BLaER1 treated with 17β-estradiol and CSF1 and Interleukin-3, amounts not matched to agents 10 nM and 100 nM (cell line): ENCODE data around the gene ALKBH5.

Experiments used
- H3K27ac ChIP-seq, 11 experiments: shearing (Covaris generic); formaldehyde crosslinking; 2 replicates each; pipeline ENCODE4 v1.8.1; 2022
- H3K27me3 ChIP-seq, 11 experiments: shearing (Covaris generic); formaldehyde crosslinking; 2 replicates each; pipeline ENCODE4 v1.8.1; 2022
- H3K36me3 ChIP-seq, 11 experiments: shearing (Covaris generic); formaldehyde crosslinking; 2 replicates each; pipeline ENCODE4 v1.8.1; 2022
- H3K4me1 ChIP-seq, 10 experiments: shearing (Covaris generic); formaldehyde crosslinking; 2 replicates each; pipeline ENCODE4 v1.8.1; 2022
- H3K4me2 ChIP-seq, 11 experiments: shearing (Covaris generic); formaldehyde crosslinking; 2 replicates each; pipeline ENCODE4 v1.8.1; 2022
- H3K4me3 ChIP-seq, 10 experiments: shearing (Covaris generic); formaldehyde crosslinking; 2 replicates each; pipeline ENCODE4 v1.8.1; 2022
- H3K9ac ChIP-seq, 11 experiments: shearing (Covaris generic); formaldehyde crosslinking; 2 replicates each; pipeline ENCODE4 v1.8.1; 2022
- H3K9me3 ChIP-seq, 11 experiments: shearing (Covaris generic); formaldehyde crosslinking; replicated peaks in 1 of 11; 2 replicates each; pipeline ENCODE4 v1.8.1; 2022
- H4K20me1 ChIP-seq, 11 experiments: shearing (Covaris generic); formaldehyde crosslinking; 2 replicates each; pipeline ENCODE4 v1.8.1; 2022
- Cebpa-rat ChIP-seq, 11 experiments: shearing (Covaris generic); IDR thresholded peaks; 2 replicates each; pipeline ENCODE4 v1.8.1; 2022

The ALKBH5 gene

GRCh38 chr17:18217412-18218015 is 33.9 kb downstream of the ALKBH5 start:
- TF ChIP-seq Cebpa-rat (IDR thresholded peaks at IDR 0.05): no peak

GRCh38 chr17:18218756-18219415 is 35.3 kb downstream of the ALKBH5 start:
- Histone ChIP-seq H3K4me1 (peaks cover 14 to 19% (median 16%) of the 10 kb centered on the region in 10 experiments), H3K4me2 (peak overlapping the region in 1 of 11 experiments; percentile 2; a peak in 1 of 22 replicates), H3K27ac (no peak overlapping the region), H3K4me3 (no peak overlapping the region), H4K20me1 (peaks cover 0 to 3% (median 0%) of the 10 kb centered on the region in 11 experiments; a peak in 2 of 22 replicates), H3K9me3 (no peaks in the 10 kb centered on the region), H3K36me3 (no peaks in the 10 kb centered on the region), H3K27me3 (no peaks in the 10 kb centered on the region), H3K9ac (0 out of 22 replicates have a peak overlapping the region, but pooled peaks of 1 of the 11 experiments have one; percentile 24)
- TF ChIP-seq Cebpa-rat (IDR thresholded peaks at IDR 0.05): no peak

More at GRCh38 chr17:18217412-18218015, 33.9 kb downstream of the ALKBH5 start:
- H3K27ac ChIP-seq: no peak overlapping the region
- H3K9me3 ChIP-seq: no peaks in the 10 kb centered on the region
- no peaks in the 10 kb centered on the region for H3K27me3 ChIP-seq
- H3K4me3 ChIP-seq: no peak overlapping the region
- no peak overlapping the region for H3K9ac ChIP-seq
- H3K4me2 ChIP-seq: no peak overlapping the region
- peaks cover 14 to 17% (median 15%) of the 10 kb centered on the region in 10 experiments for H3K4me1 ChIP-seq
- H4K20me1 ChIP-seq: peaks cover 0 to 4% (median 0%) of the 10 kb centered on the region in 11 experiments; a peak in 3 of 22 replicates
- peaks cover 0 to under 1% (median 0%) of the 10 kb centered on the region in 11 experiments; a peak in 1 of 22 replicates for H3K36me3 ChIP-seq

DNA sequence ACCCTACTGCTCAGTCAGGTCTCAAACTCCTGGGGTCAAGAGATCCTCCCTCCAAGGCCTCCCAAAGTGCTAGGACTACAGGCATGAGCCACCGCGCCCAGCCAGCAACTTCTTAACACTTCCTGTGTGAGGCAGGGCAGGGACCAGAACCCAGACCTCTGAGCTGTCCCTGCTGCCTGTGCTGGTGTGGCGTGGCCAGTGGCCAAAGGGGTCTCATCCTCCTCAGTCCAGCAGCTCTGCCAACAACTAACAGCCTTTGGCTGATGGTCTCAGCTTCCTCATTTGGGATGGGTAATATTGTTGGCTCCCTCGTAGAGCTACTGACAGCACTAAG is 40.4 kb downstream of the ALKBH5 start:
- Histone ChIP-seq H3K4me3 (no peak overlapping the region), H4K20me1 (peaks cover 0 to 31% (median 27%) of the 10 kb centered on the region in 11 experiments; a peak in 20 of 22 replicates), H3K9me3 (no peaks in the 10 kb centered on the region), H3K36me3 (no peaks in the 10 kb centered on the region), H3K4me2 (peak overlapping the region in 6 of 11 experiments; percentile 77 to 96 (median 86); a peak in 7 of 22 replicates), H3K4me1 (peaks cover 38 to 54% (median 44%) of the 10 kb centered on the region in 10 experiments), H3K9ac (no peak overlapping the region), H3K27me3 (no peaks in the 10 kb centered on the region), H3K27ac (peak overlapping the region in 2 of 11 experiments; percentile 7 to 68; a peak in 1 of 22 replicates)
- no peak for TF ChIP-seq Cebpa-rat (IDR thresholded peaks at IDR 0.05)

DNA sequence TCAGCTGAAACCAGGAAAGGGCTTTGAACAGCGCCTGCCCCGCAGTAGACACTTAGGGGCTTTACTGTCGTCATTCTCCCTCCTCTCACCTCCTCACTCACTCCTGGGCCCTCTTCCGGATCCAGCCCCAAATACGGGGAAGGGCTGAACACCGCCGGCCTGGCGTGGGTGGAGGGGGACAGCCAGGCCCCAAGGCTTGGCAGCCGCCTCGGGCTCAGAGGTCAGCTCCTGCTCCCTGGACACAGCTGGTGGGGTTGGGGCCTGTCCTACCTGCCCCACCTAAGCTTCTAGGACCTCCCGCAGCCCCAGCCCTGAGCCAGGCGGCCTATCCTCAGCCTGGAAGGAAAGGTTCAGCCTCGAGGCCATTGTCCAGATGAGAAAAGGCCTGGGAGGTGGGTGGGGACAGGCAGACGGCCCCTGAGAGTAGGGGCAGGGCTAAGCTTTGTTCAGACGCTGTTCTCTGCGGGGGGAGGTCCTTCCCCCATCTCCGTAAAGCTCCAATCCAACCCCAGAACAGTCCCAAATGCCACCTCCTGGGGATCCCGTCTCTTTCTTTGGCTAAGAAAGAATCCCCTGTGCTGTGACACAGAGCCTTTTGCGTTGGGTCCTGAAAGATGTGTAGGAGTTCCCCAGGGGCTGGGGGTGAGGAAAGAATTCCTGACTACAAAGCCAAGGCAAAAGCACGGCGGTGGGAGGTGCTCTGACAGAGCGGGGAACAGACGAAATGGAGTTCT is 40.9 kb downstream of the ALKBH5 start:
- H4K20me1 ChIP-seq: peaks cover 4 to 37% (median 32%) of the 10 kb centered on the region in 11 experiments; a peak in 20 of 22 replicates
- no peak for TF ChIP-seq Cebpa-rat (IDR thresholded peaks at IDR 0.05)
- no peaks in the 10 kb centered on the region for H3K36me3 ChIP-seq
- peak overlapping the region; percentile 73 to 90 (median 84) for H3K4me3 ChIP-seq
- H3K27me3 ChIP-seq: no peaks in the 10 kb centered on the region
- peak overlapping the region; percentile 73 to 92 (median 84) for H3K9ac ChIP-seq
- H3K4me1 ChIP-seq: peaks cover 38 to 54% (median 44%) of the 10 kb centered on the region in 10 experiments
- H3K27ac ChIP-seq: peak overlapping the region in 10 of 11 experiments; percentile 44 to 75 (median 66); a peak in 16 of 22 replicates
- H3K9me3 ChIP-seq: no peaks in the 10 kb centered on the region
- peak overlapping the region; percentile 77 to 96 (median 87) for H3K4me2 ChIP-seq

GRCh38 chr17:18225121-18225641 is 41.6 kb downstream of the ALKBH5 start, which contains the start of gene LLGL1:
LLGL1 (plus strand) TSS chr17:18225635; CDS start chr17:18225683, 48 bp downstream.
- no peak for TF ChIP-seq Cebpa-rat (IDR thresholded peaks at IDR 0.05)
- Histone ChIP-seq H3K4me3 (peak within 1 kb of the TSS; percentile 73 to 90 (median 84)), H3K36me3 (no peaks in the 10 kb centered on the region), H3K27me3 (no peaks in the 10 kb centered on the region), H3K4me2 (peak within 1 kb of the TSS; percentile 88 to 99 (median 95)), H3K27ac (peak within 1 kb of the TSS in 10 of 11 experiments; percentile 52 to 76 (median 74); a peak in 20 of 22 replicates), H4K20me1 (peaks cover 4 to 43% (median 37%) of the 10 kb centered on the region in 11 experiments; a peak in 21 of 22 replicates), H3K9me3 (no peaks in the 10 kb centered on the region), H3K9ac (peak within 1 kb of the TSS; percentile 76 to 92 (median 86)), H3K4me1 (peaks cover 38 to 54% (median 44%) of the 10 kb centered on the region in 10 experiments)

GRCh38 chr17:18225642-18226283 is 42.1 kb downstream of the ALKBH5 start:
- Histone ChIP-seq H3K4me2 (peak overlapping the region; percentile 88 to 99 (median 95)), H3K9ac (peak overlapping the region; percentile 76 to 92 (median 86)), H3K9me3 (no peaks in the 10 kb centered on the region), H3K4me3 (peak overlapping the region; percentile 73 to 90 (median 84)), H4K20me1 (peaks cover 4 to 49% (median 43%) of the 10 kb centered on the region in 11 experiments; a peak in 21 of 22 replicates), H3K4me1 (peaks cover 33 to 50% (median 39%) of the 10 kb centered on the region in 10 experiments), H3K27me3 (no peaks in the 10 kb centered on the region), H3K27ac (peak overlapping the region in 10 of 11 experiments; percentile 52 to 76 (median 74); a peak in 20 of 22 replicates), H3K36me3 (peaks cover 0 to 1% (median 0%) of the 10 kb centered on the region in 11 experiments; a peak in 1 of 22 replicates)
- TF ChIP-seq Cebpa-rat (IDR thresholded peaks at IDR 0.05): no peak

- TF ChIP-seq Cebpa-rat (IDR thresholded peaks at IDR 0.05): no peak
- Histone ChIP-seq H3K4me3 (peak overlapping the region; percentile 73 to 90 (median 84)), H4K20me1 (peaks cover 4 to 55% (median 48%) of the 10 kb centered on the region in 11 experiments; a peak in 21 of 22 replicates), H3K4me1 (peaks cover 27 to 43% (median 32%) of the 10 kb centered on the region in 10 experiments), H3K9ac (peak overlapping the region; percentile 76 to 92 (median 86)), H3K27me3 (no peaks in the 10 kb centered on the region), H3K36me3 (peaks cover 0 to 8% (median 0%) of the 10 kb centered on the region in 11 experiments; a peak in 1 of 22 replicates), H3K27ac (peak overlapping the region in 10 of 11 experiments; percentile 52 to 76 (median 74); a peak in 18 of 22 replicates), H3K4me2 (peak overlapping the region; percentile 88 to 99 (median 95)), H3K9me3 (no peaks in the 10 kb centered on the region)
Measured at GRCh38 chr17:18226284-18226945, 42.8 kb downstream of the ALKBH5 start.
